Aorta (tissue), 5 donors: Measurements from ENCODE around the gene NCOA5. TPM values are rescaled to one million over a fixed set of nuclear protein-coding genes. Genes with fewer than 3 reads are reported as not detected.

Experiments used
- ATAC-seq: fragments of 200-7000 bp; cut with Tn5 transposase; one replicate; pipeline ENCODE4 v1.9.1; 2022; ENCODE audit warnings: moderate library complexity; ENCODE audit not compliant: low FRiP score
- DNase-seq, 2 donors: peaks; one replicate each; pipeline ENCODE4 v3.0.0-alpha.2; 2020
- H3K27ac ChIP-seq, 2 donors: one replicate each; pipeline ENCODE4 v1.5.1; 2013; ENCODE audit warnings: low read length in 2 of 2, mild to moderate bottlenecking in 2 of 2, moderate library complexity in 2 of 2, control low read depth in 1 of 2, inconsistent platforms in 1 of 2, low read depth in 1 of 2
- H3K27me3 ChIP-seq, 2 donors: one replicate each; pipeline ENCODE4 v1.6.1; 2013; ENCODE audit warnings: control low read depth in 1 of 2, low read length in 1 of 2, mild to moderate bottlenecking in 1 of 2, moderate library complexity in 1 of 2; ENCODE audit not compliant: insufficient read depth in 2 of 2, control insufficient read depth in 1 of 2
- H3K36me3 ChIP-seq, 2 donors: one replicate each; pipeline ENCODE4 v1.6.1; 2013; ENCODE audit warnings: control low read depth in 1 of 2, low read length in 1 of 2, mild to moderate bottlenecking in 1 of 2; ENCODE audit not compliant: insufficient read depth in 2 of 2, control insufficient read depth in 1 of 2
- H3K4me1 ChIP-seq, 2 donors: one replicate each; pipeline ENCODE4 v1.6.1; 2013; ENCODE audit warnings: low read length in 2 of 2, control low read depth in 1 of 2, mild to moderate bottlenecking in 1 of 2, moderate library complexity in 1 of 2; ENCODE audit not compliant: insufficient read depth in 2 of 2, control insufficient read depth in 1 of 2
- H3K4me3 ChIP-seq, 2 donors: one replicate each; pipeline ENCODE4 v1.5.1; 2013; ENCODE audit warnings: low read length in 2 of 2, control low read depth in 1 of 2, mild to moderate bottlenecking in 1 of 2
- H3K9me3 ChIP-seq: one replicate; pipeline ENCODE4 v1.6.1; 2013; ENCODE audit warnings: mild to moderate bottlenecking, low read length; ENCODE audit not compliant: control insufficient read depth
- WGBS, 2 donors: extraction: QIAGEN DNeasy Blood & Tissue Kit; methylation state at CpG; one replicate each; pipeline ENCODE4 v1.1.7; 2013; 5-methylcytosine and 5-hydroxymethylcytosine counted together
- intact Hi-C, 2 donors: fragments of 100-400 bp; cut with DNase I; formaldehyde crosslinking; loops; one replicate each; pipeline versions ENCODE4 v1.14.2 to v1.15.0; 2022
- polyA plus RNA-seq, 2 donors: library from polyadenylated mRNA; stranded (reverse); fragments of 200-250 nt; gene quantifications; one replicate each; pipeline ENCODE4 v1.2.3, GENCODE V29; 2013
- total RNA-seq, 2 donors: library from RNA; stranded (reverse); fragmentation: NEBNext Ultra II Directional; extraction: Animal tissue kit (Norgen Biotek cat#: 25700); gene quantifications; one replicate each; pipeline ENCODE4 v1.2.1, GENCODE V29; 2021
- donor health status: healthy with polysubstance abuse.
- donor health status: Bipolar disorder and iron deficiency.
- donor health status: DM: no; HTN: no; CAD: no.
- donor health status: DM: no; HTN: no; CAD: no.
- donor health status: DM: yes; HTN: yes; CAD: no.

The NCOA5 gene
- total and polyA plus RNA-seq, 4 donors, result 8.5 to 23.7 (median 14.5) TPM

GRCh38 chr20:46049815-46050214 is 39.9 kb downstream of the NCOA5 start:
- Histone ChIP-seq H3K9me3 (no peaks in the 10 kb centered on the region), H3K4me1 (no peaks in the 10 kb centered on the region), H3K27me3 (no peaks in the 10 kb centered on the region), H3K4me3 (no peak overlapping the region), H3K36me3 (no peaks in the 10 kb centered on the region), H3K27ac (no peak overlapping the region)
- intact Hi-C loops, result no loop called here
- ATAC-seq (no peak), DNase-seq (no peak)

DNA sequence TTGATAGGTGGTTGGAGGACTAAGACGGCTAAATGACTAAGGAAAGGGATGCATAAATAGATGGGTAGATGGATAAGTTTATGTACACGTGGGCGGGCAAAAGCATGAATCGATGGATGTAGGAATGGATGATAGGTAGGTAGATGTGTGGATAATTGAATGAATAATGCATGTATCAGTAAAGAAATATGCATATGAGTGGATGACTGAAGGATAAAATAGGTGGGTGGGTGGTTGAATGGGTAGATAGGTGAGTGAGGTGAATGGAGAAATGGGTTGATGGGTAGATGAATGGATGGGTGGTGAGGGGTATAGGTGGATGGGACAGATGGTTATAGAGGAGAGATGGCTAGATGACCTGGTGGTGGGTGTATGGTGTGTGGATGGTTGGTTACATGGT is 40.6 kb downstream of the NCOA5 start:
- Histone ChIP-seq H3K4me1 (no peaks in the 10 kb centered on the region), H3K4me3 (no peak overlapping the region), H3K27me3 (no peaks in the 10 kb centered on the region), H3K27ac (no peak overlapping the region), H3K36me3 (no peaks in the 10 kb centered on the region), H3K9me3 (no peaks in the 10 kb centered on the region)
- intact Hi-C loops, result no loop called here
- DNase-seq (no peak), ATAC-seq (no peak)
- WGBS, 2 donors, result 87 to 90% methylated on average over 4 of the region's 4 CpGs

GRCh38 chr20:46047821-46048220 is 41.9 kb downstream of the NCOA5 start:
- WGBS, 2 donors, result 69 to 75% methylated on average over 8 of the region's 8 CpGs
- ATAC-seq (no peak), DNase-seq (peak in 1 of 2 donors; percentile 71)
- H3K27me3 ChIP-seq, result no peaks in the 10 kb centered on the region
- H3K4me3 ChIP-seq, result no peak overlapping the region
- H3K27ac ChIP-seq, result no peak overlapping the region
- no peaks in the 10 kb centered on the region for H3K4me1 ChIP-seq
- H3K36me3 ChIP-seq, result no peaks in the 10 kb centered on the region
- intact Hi-C loops, result no loop called here
- H3K9me3 ChIP-seq, result no peaks in the 10 kb centered on the region

GRCh38 chr20:46046588-46047310 is 43.0 kb downstream of the NCOA5 start:
- no peak overlapping the region for H3K4me3 ChIP-seq
- no peaks in the 10 kb centered on the region for H3K36me3 ChIP-seq
- no peaks in the 10 kb centered on the region for H3K4me1 ChIP-seq
- no peaks in the 10 kb centered on the region for H3K27me3 ChIP-seq
- ATAC-seq (no peak), DNase-seq (peak in 1 of 2 donors; percentile 65)
- no peak overlapping the region for H3K27ac ChIP-seq
- H3K9me3 ChIP-seq, result no peaks in the 10 kb centered on the region
- 75 to 77% methylated on average over 8 of the region's 8 CpGs for WGBS, 2 donors
- intact Hi-C loops, result no loop called here

- no peaks in the 10 kb centered on the region for H3K27me3 ChIP-seq
- intact Hi-C loops, result no loop called here
- WGBS, 2 donors, result 74% methylated on average over 6 of the region's 6 CpGs
These were observed 44.9 kb downstream of the NCOA5 start for GRCh38 chr20:46044896-46045295.

GRCh38 chr20:46043556-46043955 is 46.2 kb downstream of the NCOA5 start:
- Histone ChIP-seq H3K36me3 (no peaks in the 10 kb centered on the region), H3K27me3 (no peaks in the 10 kb centered on the region), H3K4me1 (no peaks in the 10 kb centered on the region), H3K9me3 (peaks cover 2% of the 10 kb centered on the region), H3K4me3 (no peak overlapping the region), H3K27ac (no peak overlapping the region)
- intact Hi-C loops, result no loop called here
- DNase-seq (no peak), ATAC-seq (no peak)
- WGBS, 2 donors, result 40 to 54% methylated on average over 7 of the region's 7 CpGs

More at GRCh38 chr20:46044896-46045295, 44.9 kb downstream of the NCOA5 start:
- peak in 1 of 2 donors; percentile 55 for DNase-seq
- no peak for ATAC-seq
- Histone ChIP-seq H3K9me3 (peaks cover 2% of the 10 kb centered on the region), H3K27ac (no peak overlapping the region), H3K4me3 (no peak overlapping the region), H3K36me3 (no peaks in the 10 kb centered on the region), H3K4me1 (no peaks in the 10 kb centered on the region)

DNA sequence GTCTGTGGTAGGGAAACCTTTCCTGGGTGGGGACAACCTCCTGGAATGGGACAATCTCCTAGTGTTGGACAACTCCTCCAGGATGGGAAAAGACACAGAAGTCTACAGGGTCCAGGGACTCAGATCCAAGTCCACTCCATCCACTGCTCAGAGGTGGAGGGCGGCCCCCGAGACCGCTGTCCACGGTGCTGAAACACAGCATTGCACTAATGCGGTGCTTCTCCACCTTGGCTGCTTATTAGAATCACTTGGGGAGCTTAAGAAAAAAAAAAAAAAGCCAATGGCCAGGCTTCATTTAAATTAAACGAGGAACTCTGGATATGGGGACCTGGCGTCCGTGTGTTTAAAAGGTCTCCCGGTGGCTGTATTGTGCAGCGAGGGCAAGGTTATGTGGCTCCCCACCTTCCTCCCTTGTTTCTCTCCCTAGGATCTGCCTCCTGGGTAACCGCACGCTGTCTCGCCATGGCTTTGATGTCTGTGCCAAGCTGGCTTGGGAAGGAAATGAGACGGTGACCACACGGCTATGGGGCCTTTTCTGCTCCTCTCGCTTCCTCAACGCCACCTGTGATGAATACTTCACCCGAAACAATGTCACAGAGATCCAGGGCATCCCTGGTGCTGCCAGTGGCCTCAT is 48.7 kb downstream of the NCOA5 start:
- no peaks in the 10 kb centered on the region for H3K27me3 ChIP-seq
- no peak overlapping the region for H3K27ac ChIP-seq
- ATAC-seq (no peak), DNase-seq (no peak)
- H3K4me1 ChIP-seq, result no peaks in the 10 kb centered on the region
- 22 to 24% methylated on average over 18 of the region's 18 CpGs for WGBS, 2 donors
- H3K36me3 ChIP-seq, result no peaks in the 10 kb centered on the region
- peaks cover 2% of the 10 kb centered on the region for H3K9me3 ChIP-seq
- H3K4me3 ChIP-seq, result no peak overlapping the region
- intact Hi-C loops, result no loop called here

- peaks cover 2% of the 10 kb centered on the region for H3K9me3 ChIP-seq
- H3K4me3 ChIP-seq, result no peak overlapping the region
- 71 to 72% methylated on average over 5 of the region's 5 CpGs for WGBS, 2 donors
- no peaks in the 10 kb centered on the region for H3K36me3 ChIP-seq
- H3K27ac ChIP-seq, result no peak overlapping the region
- DNase-seq (no peak), ATAC-seq (no peak)
- H3K27me3 ChIP-seq, result no peaks in the 10 kb centered on the region
- no peaks in the 10 kb centered on the region for H3K4me1 ChIP-seq
- intact Hi-C loops, result no loop called here
These were observed 52.7 kb downstream of the NCOA5 start for GRCh38 chr20:46037036-46037435.

DNA sequence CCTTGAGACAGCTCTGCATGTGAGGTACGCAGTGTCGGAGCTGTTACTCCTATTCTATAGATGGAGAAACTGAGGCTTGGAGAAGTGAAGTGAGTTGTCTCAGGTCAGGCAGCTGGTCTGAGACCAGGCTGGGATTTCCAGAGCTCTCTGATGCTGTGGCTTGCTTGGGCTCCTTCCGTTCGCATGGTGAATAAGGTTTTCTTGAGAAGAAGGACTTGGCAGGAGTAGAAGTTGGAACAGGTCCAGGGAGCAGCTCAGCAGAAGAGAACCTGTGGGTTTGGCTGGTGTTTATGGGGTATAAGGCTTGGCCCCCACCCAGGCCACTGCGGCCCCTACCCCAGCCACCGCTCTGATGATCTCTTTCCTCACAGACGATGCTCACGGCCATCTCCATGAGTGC is 53.4 kb downstream of the NCOA5 start:
- WGBS, 2 donors, result 82 to 84% methylated on average over 8 of the region's 8 CpGs
- DNase-seq, result no peak
- H3K9me3 ChIP-seq, result peaks cover 2% of the 10 kb centered on the region
- H3K27me3 ChIP-seq, result no peaks in the 10 kb centered on the region
- intact Hi-C loops, result no loop called here
- H3K27ac ChIP-seq, result no peak overlapping the region
- ATAC-seq, result no peak
- no peaks in the 10 kb centered on the region for H3K36me3 ChIP-seq
- no peaks in the 10 kb centered on the region for H3K4me1 ChIP-seq
- no peak overlapping the region for H3K4me3 ChIP-seq
